ENCODE data around the gene DNASE1L3. TPM values are rescaled to one million over a fixed set of nuclear protein-coding genes. Genes with fewer than 3 reads are reported as not detected.

The DNASE1L3 gene
- total and polyA plus RNA-seq, 2 of the 8 experiments (the other 6 are each of a cell fraction or from before 2014, with no cell fraction given): not detected

DNA sequence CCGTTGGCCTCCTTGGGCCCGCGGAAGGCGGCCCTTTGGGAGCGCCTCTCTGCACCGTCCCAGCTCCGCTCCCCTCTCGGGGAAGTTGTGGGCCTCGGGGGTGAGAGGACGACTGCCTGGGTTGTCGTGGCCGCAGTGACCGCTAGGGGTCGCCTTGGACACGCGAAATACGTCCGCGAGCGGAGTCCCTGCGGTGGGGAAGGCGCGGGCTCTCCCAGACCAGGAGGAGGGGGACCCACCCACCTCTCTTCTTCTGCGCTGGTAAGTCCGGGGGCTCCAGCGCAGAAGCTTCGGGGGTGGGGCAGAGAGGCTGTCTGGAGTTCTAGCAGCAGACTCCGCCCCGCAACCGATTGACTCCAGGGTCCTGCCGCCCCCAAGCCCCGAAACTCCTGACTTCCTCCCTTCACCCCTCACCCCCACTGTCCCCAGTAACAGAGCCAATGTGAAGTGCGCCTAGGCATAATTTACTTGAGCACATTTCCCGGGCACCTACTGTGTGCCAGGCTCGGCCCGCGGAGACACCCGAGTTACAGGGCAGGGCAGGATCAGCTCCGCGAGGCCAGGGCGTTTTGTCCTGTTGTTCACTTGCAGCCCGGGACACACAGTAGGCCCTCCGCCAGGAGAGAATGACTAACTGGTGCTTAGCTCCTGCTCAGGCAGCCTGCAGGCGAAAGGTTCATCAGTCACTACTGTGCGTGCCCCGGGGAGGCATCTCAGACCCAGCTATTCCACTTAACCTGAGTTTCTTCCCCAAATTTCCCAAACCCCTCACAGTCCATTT lies 32.8 kb downstream of the DNASE1L3 start:
- ChIA-PET CTCF (ENCODE audit: partially characterized antibody) (interaction anchor here (0.6 to 4.3 kb wide), 41 partner anchors 8 to 408 kb away, joined by 3 to 44 read pairs (median 4); partner anchors contain the start of genes HTD2 and RPP14), POLR2A (ENCODE audit: partially characterized antibody) (interaction anchor here (0.6 to 2.3 kb wide), 6 partner anchors 9 to 250 kb away, joined by 3 to 11 read pairs (median 4); partner anchors contain the start of genes HTD2 and RPP14)
- peak overlapping the region; percentile 0 to 62 (median 47); a peak in 6 of 8 replicates for H3K4me3 ChIP-seq (ENCODE audit: extremely low read depth in 1 of 4, insufficient read depth in 2 of 4, low read depth in 3 of 4, low read length in 4 of 4)
- no peak overlapping the region for H3K4ac ChIP-seq (replicated peaks; ENCODE audit: insufficient read length, low read depth, low read length)
- no peak overlapping the region for H3K23ac ChIP-seq (ENCODE audit: insufficient read length)
- 10% methylated on average over 42 of the region's 46 CpGs; no CpG with 5 or more reads in 1 of the 2 experiments for WGBS, 2 experiments (ENCODE audit: extremely low coverage in 1 of 2, insufficient coverage in 1 of 2, insufficient read length in 1 of 2, insufficient replicate concordance in 2 of 2, low coverage in 1 of 2, low lambda C conversion rate in 2 of 2, missing lambda C conversion rate in 1 of 2)
- H3K4me1 ChIP-seq (replicated peaks in 1 of 4; ENCODE audit: control insufficient read depth in 3 of 4, insufficient read depth in 4 of 4, low read length in 3 of 4): peaks cover 4 to 24% (median 14%) of the 10 kb centered on the region in 4 experiments
- H4K5ac ChIP-seq (ENCODE audit: insufficient read length, low read depth, low read length): no peak overlapping the region
- H2AK5ac ChIP-seq (ENCODE audit: low read depth, low read length): no peak overlapping the region
- H2BK120ac ChIP-seq (replicated peaks; ENCODE audit: low read depth, low read length): no peak overlapping the region
- H3K56ac ChIP-seq (replicated peaks; ENCODE audit: insufficient read length, low read depth, low read length): no peak overlapping the region
- no peak overlapping the region for H2BK5ac ChIP-seq (ENCODE audit: low read depth, low read length)
- H3K4me2 ChIP-seq (ENCODE audit: insufficient read depth in 1 of 2, low read depth in 2 of 2, low read length in 2 of 2): peak overlapping the region; percentile 1 to 77; a peak in 3 of 4 replicates
- H2BK20ac ChIP-seq (ENCODE audit: low read length): no peak overlapping the region
- FAIRE-seq (no peak), DNase-seq (ENCODE audit: low read depth in 1 of 2, low spot score in 2 of 2) (peak; percentile 57 to 99)
- H2BK15ac ChIP-seq (ENCODE audit: low read length): no peak overlapping the region; the same call in 1 of the 2 replicates
- H3K79me2 ChIP-seq (ENCODE audit: control insufficient read depth in 1 of 2, insufficient read depth in 2 of 2, low read length in 2 of 2): no peaks in the 10 kb centered on the region
- H3K14ac ChIP-seq (ENCODE audit: insufficient read length): no peak overlapping the region
- H2AFZ ChIP-seq (ENCODE audit: low read length): peak overlapping the region; percentile 89; the same call in 1 of the 2 replicates
- H3K23me2 ChIP-seq (ENCODE audit: low read depth, low read length): no peaks in the 10 kb centered on the region
- H3K18ac ChIP-seq (ENCODE audit: extremely low read depth, low read length): peak overlapping the region; percentile 5; the same call in 1 of the 2 replicates
- H3K9me3 ChIP-seq (ENCODE audit: insufficient read depth in 2 of 2, low read depth in 1 of 2, low read length in 1 of 2): no peaks in the 10 kb centered on the region
- H3K27me3 ChIP-seq (replicated peaks in 1 of 4; ENCODE audit: control insufficient read depth in 3 of 4, extremely low read depth in 1 of 4, insufficient read depth in 3 of 4, low read length in 3 of 4): peaks cover 0 to 6% (median 2%) of the 10 kb centered on the region in 4 experiments; a peak in 2 of 7 replicates
- H3K27ac ChIP-seq (ENCODE audit: low read depth, low read length): no peak overlapping the region
- H2BK12ac ChIP-seq (ENCODE audit: low read depth, low read length): no peak overlapping the region
- H3K36me3 ChIP-seq (ENCODE audit: control insufficient read depth in 2 of 4, insufficient read depth in 4 of 4, low read length in 3 of 4): no peaks in the 10 kb centered on the region
- peak overlapping the region; percentile 48 for H4K8ac ChIP-seq (ENCODE audit: extremely low read depth, insufficient read depth, low read length)
- no peaks in the 10 kb centered on the region for H4K20me1 ChIP-seq (replicated peaks in 1 of 2; ENCODE audit: control insufficient read depth in 1 of 2, insufficient read depth in 2 of 2, low read length in 2 of 2)
- H4K91ac ChIP-seq (replicated peaks; ENCODE audit: insufficient read length, low read length): peak overlapping the region; percentile 61
- H3K79me1 ChIP-seq (ENCODE audit: low read depth, low read length): no peaks in the 10 kb centered on the region
- no peak overlapping the region for H3K9ac ChIP-seq (replicated peaks in 1 of 4; ENCODE audit: extremely low read depth in 1 of 4, low read depth in 3 of 4, low read length in 3 of 4)
- TF ChIP-seq JUN (IDR thresholded peaks at IDR 0.05; ENCODE audit: low read depth, low read length) (no peak), CEBPB (IDR thresholded peaks at IDR 0.05; ENCODE audit: low read depth, low read length) (no peak), RNF2 (IDR thresholded peaks at IDR 0.05; ENCODE audit: borderline replicate concordance, low read depth, low read length, missing control alignments, poor library complexity, severe bottlenecking) (no peak), CHD1 (IDR thresholded peaks at IDR 0.05; ENCODE audit: low read depth, low read length) (no peak), TEAD4 (IDR thresholded peaks at IDR 0.05; ENCODE audit: low read depth, low read length) (no peak), HDAC2 (IDR thresholded peaks at IDR 0.05; ENCODE audit: borderline replicate concordance in 1 of 2, low read depth in 2 of 2, low read length in 2 of 2) (peak; percentile 84 to 98), JUND (IDR thresholded peaks at IDR 0.05; ENCODE audit: low read length) (no peak), NRF1 (IDR thresholded peaks at IDR 0.05; ENCODE audit: low read depth, low read length) (no peak), SIRT6 (IDR thresholded peaks at IDR 0.05; ENCODE audit: low read length) (no peak)
- TF ChIP-seq, protein P1, sequence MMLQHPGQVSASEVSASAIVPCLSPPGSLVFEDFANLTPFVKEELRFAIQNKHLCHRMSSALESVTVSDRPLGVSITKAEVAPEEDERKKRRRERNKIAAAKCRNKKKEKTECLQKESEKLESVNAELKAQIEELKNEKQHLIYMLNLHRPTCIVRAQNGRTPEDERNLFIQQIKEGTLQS (IDR thresholded peaks at IDR 0.05; ENCODE audit: insufficient read depth, low read depth, low read length): no peak

Measured in H1 (cell line).